ENCODE data around the gene RFPL3. TPM values are rescaled to one million over a fixed set of nuclear protein-coding genes. Genes with fewer than 3 reads are reported as not detected.

Gene RFPL3
- total and polyA plus RNA-seq, 2 of the 13 experiments (the other 11 are each of a cell fraction or from before 2014, with no cell fraction given): not detected

- Histone ChIP-seq H3K4me1 (ENCODE audit: insufficient read depth, low read length) (peaks cover 35% of the 10 kb centered on the region), H3K27me3 (ENCODE audit: control insufficient read depth in 1 of 2, insufficient read depth in 2 of 2, low read length in 2 of 2) (no peaks in the 10 kb centered on the region; a peak in 1 of 5 replicates), H3K9me3 (ENCODE audit: low read length) (no peaks in the 10 kb centered on the region), H3K9ac (ENCODE audit: insufficient read depth, low read depth, low read length) (no peak overlapping the region), H3K4me3 (replicated peaks in 1 of 3; ENCODE audit: insufficient read depth in 1 of 3, low read depth in 2 of 3, low read length in 3 of 3) (no peak overlapping the region), H3K27ac (ENCODE audit: extremely low read length, insufficient read depth, low read length) (no peak overlapping the region), H3K4me2 (ENCODE audit: low read depth, low read length) (no peak overlapping the region), H2AFZ (ENCODE audit: low read length) (no peak overlapping the region), H3K79me2 (ENCODE audit: insufficient read depth, low read length) (peaks cover 35% of the 10 kb centered on the region), H3K36me3 (replicated peaks in 1 of 2; ENCODE audit: control insufficient read depth in 1 of 2, insufficient read depth in 2 of 2, low read length in 2 of 2) (peaks cover 9 to 44% of the 10 kb centered on the region in 2 experiments; a peak in 4 of 5 replicates), H4K20me1 (ENCODE audit: insufficient read depth, low read length) (peaks cover 9% of the 10 kb centered on the region)
- intact Hi-C loops (cut with micrococcal nuclease; ENCODE audit: unreplicated experiment): no loop called here
- TF ChIP-seq ETV6 (CRISPR knock-in tag; conservative IDR thresholded peaks at IDR 0.05): no peak
- TF ChIP-seq HMGA1 (CRISPR knock-in tag; conservative IDR thresholded peaks at IDR 0.05): no peak
- no peak for TF ChIP-seq MED8 (CRISPR knock-in tag; IDR thresholded peaks at IDR 0.05; ENCODE audit: insufficient replicate concordance)
- TF ChIP-seq ZFP37 (CRISPR knock-in tag; IDR thresholded peaks at IDR 0.05; ENCODE audit: borderline replicate concordance): no peak
- TF ChIP-seq, protein P1, sequence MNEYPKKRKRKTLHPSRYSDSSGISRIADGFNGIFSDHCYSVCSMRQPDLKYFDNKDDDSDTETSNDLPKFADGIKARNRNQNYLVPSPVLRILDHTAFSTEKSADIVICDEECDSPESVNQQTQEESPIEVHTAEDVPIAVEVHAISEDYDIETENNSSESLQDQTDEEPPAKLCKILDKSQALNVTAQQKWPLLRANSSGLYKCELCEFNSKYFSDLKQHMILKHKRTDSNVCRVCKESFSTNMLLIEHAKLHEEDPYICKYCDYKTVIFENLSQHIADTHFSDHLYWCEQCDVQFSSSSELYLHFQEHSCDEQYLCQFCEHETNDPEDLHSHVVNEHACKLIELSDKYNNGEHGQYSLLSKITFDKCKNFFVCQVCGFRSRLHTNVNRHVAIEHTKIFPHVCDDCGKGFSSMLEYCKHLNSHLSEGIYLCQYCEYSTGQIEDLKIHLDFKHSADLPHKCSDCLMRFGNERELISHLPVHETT (CRISPR knock-in tag; conservative IDR thresholded peaks at IDR 0.05): no peak
- no peak for TF ChIP-seq FIP1L1 (IDR thresholded peaks at IDR 0.05; ENCODE audit: borderline replicate concordance, insufficient read depth, low read depth, low read length)
- TF ChIP-seq HHEX (CRISPR knock-in tag; IDR thresholded peaks at IDR 0.05): no peak
- no peak for TF ChIP-seq KLF13 (CRISPR knock-in tag; IDR thresholded peaks at IDR 0.05)
- CTCF ChIA-PET (ENCODE audit: low intra/inter-chr PET ratio, low total read pairs): no interaction called here
- 50% methylated on average over 2 of the region's 2 CpGs for WGBS (ENCODE audit: low lambda C conversion rate)
- DNase-seq (ENCODE audit: low spot score) (no peak), ATAC-seq (no peak), FAIRE-seq (no peak)
- in situ Hi-C loops (cut with HindIII; ENCODE audit: extremely low pct_ligation_motif_present, low pct_unique_long_range_greater_than_20kb): no loop called here
- POLR2A ChIA-PET: no interaction called here
- no TSS peak for BruUV-seq (replicated peaks)
Observed at GRCh38 chr22:32407936-32408335, 50.3 kb downstream of the RFPL3 start.

Data from HepG2 (cell line).